SK-N-DZ (cell line): ENCODE data around the gene ITGAX.
"Not testable (repeated sequence)": the region's sequence is repeated elsewhere in the genome, so short reads cannot be mapped to it uniquely, and the experiment has no call there.

ENCODE experiments used
- DNase-seq: peaks from one replicate; pipeline ENCODE4 v3.0.0-alpha.2; 2015; ENCODE audit warnings: low spot score

ITGAX gene

GRCh38 chr16:31409433-31409832 lies 54.5 kb downstream of the ITGAX start:
- no peak for DNase-seq

GRCh38 chr16:31410082-31410481 lies 55.1 kb downstream of the ITGAX start:
- DNase-seq, result no peak

DNA sequence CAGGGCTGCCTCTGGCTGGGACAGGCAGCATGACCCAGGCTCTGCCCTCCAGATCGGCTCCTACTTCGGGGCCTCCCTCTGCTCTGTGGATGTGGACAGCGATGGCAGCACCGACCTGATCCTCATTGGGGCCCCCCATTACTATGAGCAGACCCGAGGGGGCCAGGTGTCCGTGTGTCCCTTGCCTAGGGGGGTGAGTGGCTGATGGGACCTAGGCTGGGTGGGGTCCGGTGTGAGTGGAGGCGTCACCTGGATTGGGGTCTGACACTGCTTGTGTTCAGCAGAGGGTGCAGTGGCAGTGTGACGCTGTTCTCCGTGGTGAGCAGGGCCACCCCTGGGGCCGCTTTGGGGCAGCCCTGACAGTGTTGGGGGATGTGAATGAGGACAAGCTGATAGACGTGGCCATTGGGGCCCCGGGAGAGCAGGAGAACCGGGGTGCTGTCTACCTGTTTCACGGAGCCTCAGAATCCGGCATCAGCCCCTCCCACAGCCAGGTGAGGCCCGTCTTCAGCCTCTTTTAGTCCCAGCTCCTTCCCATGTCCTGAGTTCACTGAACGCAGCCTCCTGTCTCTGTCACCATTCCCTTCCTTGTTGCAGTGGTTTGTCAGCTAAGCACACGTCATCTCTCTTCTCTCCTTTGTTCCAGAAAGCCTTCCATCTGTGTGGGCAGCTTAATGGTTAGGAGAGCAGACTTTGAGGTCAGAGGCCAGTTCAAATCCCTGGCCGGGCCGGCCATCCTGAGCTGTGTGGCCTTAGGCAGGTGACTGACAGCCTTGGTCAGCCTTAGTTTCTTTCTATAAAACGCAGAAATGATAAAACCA lies 56.3 kb downstream of the ITGAX start:
- no peak for DNase-seq

DNA sequence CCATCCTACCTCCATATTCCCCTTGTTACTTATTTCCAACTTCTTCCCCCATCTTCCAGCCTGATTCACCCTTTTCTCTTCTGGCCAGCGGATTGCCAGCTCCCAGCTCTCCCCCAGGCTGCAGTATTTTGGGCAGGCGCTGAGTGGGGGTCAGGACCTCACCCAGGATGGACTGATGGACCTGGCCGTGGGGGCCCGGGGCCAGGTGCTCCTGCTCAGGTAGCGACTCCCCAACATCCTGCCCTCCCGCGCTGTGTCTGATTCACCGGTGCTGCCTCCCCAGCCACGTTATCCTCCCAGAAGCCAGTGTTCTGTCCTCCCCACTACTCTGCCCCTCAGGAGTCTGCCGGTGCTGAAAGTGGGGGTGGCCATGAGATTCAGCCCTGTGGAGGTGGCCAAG lies 57.8 kb downstream of the ITGAX start:
- DNase-seq, result no peak

- no peak for DNase-seq
These were observed 58.4 kb downstream of the ITGAX start for GRCh38 chr16:31413381-31413780.

- DNase-seq, result no peak
These were observed 59.0 kb downstream of the ITGAX start for GRCh38 chr16:31413943-31414342.

DNA sequence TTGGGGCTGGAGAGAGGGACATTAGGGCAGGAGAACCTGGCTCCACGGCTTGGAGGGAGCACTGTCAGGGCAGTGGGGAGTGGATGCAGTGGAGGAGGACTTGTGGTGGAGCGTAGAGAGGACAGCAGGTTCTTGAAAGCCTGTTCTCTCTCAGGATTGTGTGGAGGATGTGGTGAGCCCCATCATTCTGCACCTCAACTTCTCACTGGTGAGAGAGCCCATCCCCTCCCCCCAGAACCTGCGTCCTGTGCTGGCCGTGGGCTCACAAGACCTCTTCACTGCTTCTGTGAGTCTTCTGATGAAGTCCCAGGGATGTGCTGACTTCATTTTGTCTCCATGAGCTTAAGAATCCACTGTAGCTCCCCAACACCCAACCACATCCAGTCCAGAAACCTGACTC lies 59.7 kb downstream of the ITGAX start:
- DNase-seq, result no peak

GRCh38 chr16:31416371-31416770 lies 61.4 kb downstream of the ITGAX start:
- DNase-seq, result no peak

DNA sequence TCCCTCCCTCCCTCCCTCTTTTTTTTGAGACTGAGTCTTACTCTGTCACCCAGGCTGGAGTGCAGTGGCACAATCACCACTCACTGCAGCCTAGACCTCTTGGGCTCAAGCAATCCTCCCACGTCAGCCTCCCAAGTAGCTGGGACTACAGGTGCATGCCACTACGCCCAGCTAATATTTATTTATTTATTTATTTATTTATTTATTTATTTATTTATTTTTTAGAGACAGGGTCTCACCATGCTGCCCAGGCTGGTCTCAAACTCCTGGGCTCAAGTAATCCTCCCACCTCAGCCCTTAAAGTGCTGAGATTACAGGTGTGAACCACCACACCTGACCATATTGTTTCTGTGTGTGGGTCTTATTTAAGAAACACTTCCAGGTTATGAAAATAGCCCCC lies 62.1 kb downstream of the ITGAX start:
- not testable (repeated sequence) for DNase-seq

GRCh38 chr16:31417916-31418315 lies 62.9 kb downstream of the ITGAX start:
- no peak for DNase-seq

DNA sequence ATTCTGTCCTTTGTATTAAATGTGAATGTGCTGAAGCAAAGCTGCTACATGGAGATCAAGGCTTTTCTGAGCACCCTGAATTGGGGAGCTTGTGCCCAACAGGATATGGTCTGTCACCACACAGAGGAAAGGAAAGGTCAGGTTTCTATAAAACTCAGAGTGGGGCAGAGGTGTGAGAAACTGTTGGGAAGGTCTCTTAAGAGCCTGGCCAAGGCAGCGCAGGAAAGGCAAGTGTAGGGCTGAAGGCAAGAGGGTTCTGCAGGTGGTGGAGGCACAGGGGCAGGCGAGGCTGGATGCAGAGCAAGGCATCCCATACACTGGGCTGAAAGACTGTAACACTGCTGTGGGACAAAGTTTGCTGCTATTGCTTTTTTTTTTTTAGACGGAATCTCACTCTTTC lies 65.1 kb downstream of the ITGAX start:
- no peak for DNase-seq

GRCh38 chr16:31421587-31421986 lies 66.6 kb downstream of the ITGAX start:
- no peak for DNase-seq

DNA sequence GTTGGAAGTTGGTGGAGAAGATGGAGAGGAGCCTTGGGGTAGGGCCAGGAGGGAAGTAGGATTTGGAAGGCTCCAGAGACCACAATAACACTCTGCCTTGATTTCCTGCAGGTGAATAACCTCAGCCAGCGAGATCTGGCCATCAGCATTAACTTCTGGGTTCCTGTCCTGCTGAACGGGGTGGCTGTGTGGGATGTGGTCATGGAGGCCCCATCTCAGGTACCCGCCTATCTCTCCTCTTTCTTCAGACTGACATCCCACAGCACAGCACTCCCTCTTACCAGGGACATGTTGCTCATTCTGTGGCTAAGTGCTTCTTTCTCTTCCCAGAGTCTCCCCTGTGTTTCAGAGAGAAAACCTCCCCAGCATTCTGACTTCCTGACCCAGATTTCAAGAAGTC lies 68.3 kb downstream of the ITGAX start:
- no peak for DNase-seq

DNA sequence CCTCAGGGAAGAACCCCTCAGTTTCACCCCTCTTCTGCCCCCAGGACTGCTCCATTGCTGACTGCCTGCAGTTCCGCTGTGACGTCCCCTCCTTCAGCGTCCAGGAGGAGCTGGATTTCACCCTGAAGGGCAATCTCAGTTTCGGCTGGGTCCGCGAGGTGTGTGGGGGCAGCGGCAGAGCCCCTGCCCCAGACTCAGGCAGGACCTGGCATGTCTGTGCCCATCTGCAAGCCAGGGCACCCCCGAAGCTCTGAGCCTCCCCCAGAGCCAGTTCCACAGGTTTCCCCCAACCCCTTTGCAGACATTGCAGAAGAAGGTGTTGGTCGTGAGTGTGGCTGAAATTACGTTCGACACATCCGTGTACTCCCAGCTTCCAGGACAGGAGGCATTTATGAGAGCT lies 68.8 kb downstream of the ITGAX start:
- DNase-seq, result no peak

DNA sequence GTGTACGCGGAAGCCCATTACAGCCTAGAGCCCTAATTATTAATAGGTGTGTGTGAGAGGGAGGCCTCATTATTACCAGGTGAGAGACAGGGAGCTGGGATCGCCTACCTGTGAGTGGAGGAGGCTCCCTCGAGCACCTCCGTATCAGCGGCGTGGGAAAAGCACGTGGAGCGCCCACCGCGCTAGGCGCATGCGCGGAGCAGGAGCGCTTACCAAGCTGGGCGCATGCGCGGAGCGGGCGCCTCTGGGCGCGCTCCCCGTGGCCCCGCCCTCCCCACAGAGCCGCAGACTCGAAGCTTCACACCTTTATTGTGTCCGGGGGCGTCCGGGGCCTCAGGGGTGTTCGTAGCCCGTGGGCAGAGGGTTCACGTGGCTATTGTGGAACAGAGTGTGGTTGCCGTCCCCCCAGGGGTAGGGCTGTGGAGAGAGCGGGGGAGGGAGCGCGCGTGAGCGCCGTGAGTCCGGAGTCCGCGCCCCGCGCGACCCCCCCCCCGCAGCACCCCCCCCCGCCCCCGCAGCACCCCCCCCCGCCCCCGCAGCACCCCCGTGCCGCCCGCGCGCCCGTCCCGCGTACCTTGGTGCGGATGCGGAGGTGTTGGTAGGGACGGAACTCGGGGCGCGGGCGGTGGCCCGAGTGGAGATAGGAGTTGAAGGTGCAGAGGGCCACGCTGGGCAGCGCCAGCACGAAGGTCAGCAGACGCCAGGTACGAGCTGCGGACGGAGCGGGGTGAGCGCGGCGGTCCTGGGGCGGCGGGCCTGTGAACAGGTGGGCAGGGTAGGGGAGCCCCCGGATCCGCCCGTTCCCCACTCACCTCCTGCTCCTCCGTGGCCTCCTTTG lies 72.7 kb downstream of the ITGAX start:
- DNase-seq, result no peak

DNA sequence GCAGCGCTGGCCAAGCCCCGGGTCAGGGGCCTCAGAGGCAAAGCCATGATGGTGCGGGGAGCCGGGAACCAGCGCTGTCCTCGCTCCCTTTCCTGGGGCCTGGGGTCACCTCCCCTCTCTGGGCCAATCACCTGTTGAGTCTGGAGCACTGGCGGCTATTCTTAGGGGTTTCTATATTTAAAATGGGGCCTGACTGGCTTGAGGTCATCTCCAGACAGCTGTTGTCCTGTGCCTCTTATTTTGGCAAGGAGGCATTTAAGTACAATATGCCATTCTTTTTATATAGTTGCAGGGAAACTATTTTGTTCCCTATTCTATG lies 73.3 kb downstream of the ITGAX start, which contains the start of gene COX6A2:
Gene COX6A2, minus strand, starts transcription at position 82 of the 319 bp plus-strand sequence. Its CDS starts 35 bp downstream, at position 47.
- DNase-seq, result no peak

GRCh38 chr16:31428638-31429247 lies 73.8 kb downstream of the ITGAX start:
- DNase-seq, result no peak

DNA sequence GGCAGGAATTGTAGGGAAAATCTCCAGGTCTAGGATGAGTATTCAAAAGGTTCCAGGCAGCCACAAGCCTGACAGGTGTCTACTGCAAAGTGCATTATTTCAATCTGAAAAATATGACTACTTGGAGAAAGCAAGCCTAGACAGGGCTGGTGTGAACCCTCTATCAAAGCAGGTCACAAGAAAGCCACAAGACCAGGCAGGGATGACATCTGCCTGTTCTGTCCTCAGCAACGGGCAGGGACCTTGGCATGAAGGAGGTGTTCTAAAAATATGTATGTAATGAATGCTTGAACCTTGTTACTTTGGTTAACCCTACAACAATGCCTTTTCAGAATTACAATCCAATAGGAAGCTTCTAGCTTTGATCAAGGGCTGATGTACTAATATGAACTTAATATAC lies 74.3 kb downstream of the ITGAX start:
- DNase-seq, result no peak

DNA sequence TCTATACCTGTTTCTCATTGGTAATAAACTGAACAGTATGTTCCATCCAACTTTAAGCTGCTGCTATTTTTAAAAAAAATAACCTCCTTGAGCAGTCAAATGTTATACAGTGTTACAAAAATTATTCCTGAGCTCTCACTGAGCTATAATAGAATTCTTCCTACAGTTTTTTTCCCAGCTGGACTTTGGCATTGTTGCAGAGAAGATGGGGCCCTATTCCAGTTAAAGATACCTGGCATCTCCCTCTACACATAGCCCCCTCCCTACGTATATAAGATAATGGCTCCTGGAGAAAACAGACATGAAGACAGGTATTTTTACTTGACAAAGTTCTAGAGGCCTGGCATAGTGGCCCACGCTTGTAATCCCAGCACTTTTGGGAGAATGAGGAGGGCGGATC lies 74.8 kb downstream of the ITGAX start:
- no peak for DNase-seq

DNA sequence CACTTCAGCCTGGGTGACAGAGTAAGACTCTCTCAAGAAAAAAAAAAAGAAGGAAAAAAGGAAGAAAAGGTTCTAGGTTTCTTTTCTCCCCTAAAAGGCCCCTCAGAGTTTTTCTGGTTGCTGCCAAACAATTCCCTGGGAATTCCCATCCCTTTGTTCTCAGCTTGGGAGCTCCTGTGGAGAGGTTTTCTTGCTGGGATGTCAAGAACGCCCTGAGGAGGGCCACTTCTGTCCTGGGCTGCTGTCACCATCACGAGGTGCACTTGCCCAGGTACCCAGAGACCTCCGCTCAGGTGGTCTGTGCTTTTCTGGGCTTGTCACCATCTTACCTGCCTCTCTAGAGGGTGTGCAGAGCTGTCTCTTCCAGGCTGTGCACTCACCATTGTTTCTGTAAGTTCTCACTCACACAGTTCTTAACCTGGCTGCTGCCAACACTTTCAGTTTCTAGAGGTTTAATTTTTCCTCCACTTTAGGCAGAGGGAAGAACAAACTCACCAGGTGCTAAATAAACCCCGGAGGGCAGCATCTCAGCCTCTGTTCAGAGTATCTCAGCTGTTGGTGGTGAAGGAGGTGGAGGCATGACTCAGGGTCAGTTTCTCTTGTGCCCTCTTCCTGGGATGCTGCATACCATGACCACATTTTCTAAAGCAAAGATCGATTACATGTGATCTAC lies 75.5 kb downstream of the ITGAX start:
- no peak for DNase-seq
